Ishikawa (cell line): ENCODE measurements around the gene ELOB.

Experiments
- CEBPB ChIP-seq: IDR thresholded peaks from 2 replicates; pipeline ENCODE4 v1.6.1; 2012
- CREB1 ChIP-seq: IDR thresholded peaks from 2 replicates; pipeline ENCODE4 v1.6.1; 2012; ENCODE audit warnings: low read depth
- EP300 ChIP-seq: IDR thresholded peaks from 2 replicates; pipeline ENCODE4 v1.6.1; 2012; ENCODE audit warnings: borderline replicate concordance
- FOXM1 ChIP-seq: IDR thresholded peaks from 2 replicates; pipeline ENCODE4 v1.6.1; 2012; ENCODE audit warnings: low read depth, borderline replicate concordance
- MAX ChIP-seq: IDR thresholded peaks from 2 replicates; pipeline ENCODE4 v1.6.1; 2012
- NFIC ChIP-seq: IDR thresholded peaks from 2 replicates; pipeline ENCODE4 v1.6.1; 2012
- RAD21 ChIP-seq: IDR thresholded peaks from 2 replicates; pipeline ENCODE4 v1.6.1; 2012; ENCODE audit warnings: low read depth
- REST ChIP-seq: IDR thresholded peaks from 2 replicates; pipeline ENCODE4 v1.6.1; 2012; ENCODE audit warnings: low read depth, mild to moderate bottlenecking
- TAF1 ChIP-seq: IDR thresholded peaks from 2 replicates; pipeline ENCODE4 v1.6.1; 2012; ENCODE audit warnings: low read depth, mild to moderate bottlenecking
- TCF12 ChIP-seq: IDR thresholded peaks from 2 replicates; pipeline ENCODE4 v1.6.1; 2012; ENCODE audit warnings: low read depth
- TEAD4 ChIP-seq: IDR thresholded peaks from 2 replicates; pipeline ENCODE4 v1.6.1; 2012
- USF1 ChIP-seq: IDR thresholded peaks from 2 replicates; pipeline ENCODE4 v1.6.1; 2012
- YY1 ChIP-seq: IDR thresholded peaks from 2 replicates; pipeline ENCODE4 v1.6.1; 2012; ENCODE audit warnings: low read depth
- ZBTB7A ChIP-seq: IDR thresholded peaks from 2 replicates; pipeline ENCODE4 v1.6.1; 2012; ENCODE audit warnings: low read depth

GRCh38 chr16:2761886-2762583 lies 15.0 kb downstream of the ELOB start:
- TF ChIP-seq TEAD4 (no peak), REST (no peak), CEBPB (no peak), NFIC (no peak), FOXM1 (no peak), YY1 (no peak), EP300 (no peak), MAX (no peak), CREB1 (no peak), ZBTB7A (no peak), TAF1 (no peak), USF1 (no peak), RAD21 (no peak), TCF12 (no peak)
